Stimulated activated CD4-positive, alpha-beta T cell treated with anti-CD3 and anti-CD28 coated beads, Interleukin-2, amount 100 ng/mL, for 4 hours (primary cell): Measurements from ENCODE around the gene CAPN8.
A peak's percentile ranks its signal among the peaks of the same experiment; 100 is the strongest.
"Not testable (repeated sequence)": the region's sequence is repeated elsewhere in the genome, so short reads cannot be mapped to it uniquely, and the experiment has no call there.

Source experiments
- DNase-seq: peaks from one replicate; pipeline ENCODE4 v3.0.0-alpha.2; 2020; ENCODE audit warnings: low read depth

CAPN8 gene

GRCh38 chr1:223525957-223526356 lies 139.5 kb downstream of the CAPN8 start:
- no peak for DNase-seq

- no peak for DNase-seq
These were observed 140.0 kb downstream of the CAPN8 start for GRCh38 chr1:223525546-223525945.

- DNase-seq, result no peak
These were observed 140.5 kb downstream of the CAPN8 start for GRCh38 chr1:223524930-223525451.

GRCh38 chr1:223521150-223521549 lies 144.4 kb downstream of the CAPN8 start:
- DNase-seq, result no peak

- no peak for DNase-seq
These were observed 145.3 kb downstream of the CAPN8 start for GRCh38 chr1:223520200-223520599.

- DNase-seq, result no peak
These were observed 146.4 kb downstream of the CAPN8 start for GRCh38 chr1:223519116-223519515.

- DNase-seq, result not testable (repeated sequence)
These were observed 146.9 kb downstream of the CAPN8 start for GRCh38 chr1:223518553-223518952.

- no peak for DNase-seq
These were observed 149.6 kb downstream of the CAPN8 start for GRCh38 chr1:223515926-223516325.

- DNase-seq, result peak; percentile 6
These were observed 150.1 kb downstream of the CAPN8 start for GRCh38 chr1:223515421-223515820.

- DNase-seq, result no peak
These were observed 150.9 kb downstream of the CAPN8 start for GRCh38 chr1:223514644-223515043.

- DNase-seq, result no peak
These were observed 152.2 kb downstream of the CAPN8 start for GRCh38 chr1:223513309-223513708.

- DNase-seq, result no peak
These were observed 153.4 kb downstream of the CAPN8 start for GRCh38 chr1:223512057-223512456.

- DNase-seq, result no peak
These were observed 156.7 kb downstream of the CAPN8 start for GRCh38 chr1:223508796-223509195.

- DNase-seq, result no peak
These were observed 160.8 kb downstream of the CAPN8 start for GRCh38 chr1:223504741-223505140.

- DNase-seq, result no peak
These were observed 162.2 kb downstream of the CAPN8 start for GRCh38 chr1:223503348-223503747.

- no peak for DNase-seq
These were observed 164.7 kb downstream of the CAPN8 start for GRCh38 chr1:223500560-223501425.

- DNase-seq, result no peak
These were observed 168.6 kb downstream of the CAPN8 start for GRCh38 chr1:223496883-223497282.

GRCh38 chr1:223494926-223495645 lies 170.4 kb downstream of the CAPN8 start:
- DNase-seq, result no peak

GRCh38 chr1:223492044-223492443 lies 173.5 kb downstream of the CAPN8 start:
- no peak for DNase-seq
